Upper lobe of left lung (tissue), 4 donors: Measurements from ENCODE around the gene PSMB9.
A peak's percentile ranks its signal among the peaks of the same experiment; 100 is the strongest.

Experiments
- EP300 ChIP-seq, 4 donors: sonication (generic); formaldehyde crosslinking; IDR thresholded peaks; one replicate each; pipeline ENCODE4 v1.5.1; 2017; ENCODE audit warnings: antibody characterized with exemption in 4 of 4, control low read depth in 2 of 4
- POLR2A ChIP-seq, 4 donors: fragments of 450-650 bp; IDR thresholded peaks; one replicate each; pipeline ENCODE4 v1.5.1; 2016 to 2017; ENCODE audit warnings: antibody characterized with exemption in 4 of 4, mild to moderate bottlenecking in 2 of 4
- POLR2AphosphoS5 ChIP-seq, 2 donors: sonication (generic); formaldehyde crosslinking; IDR thresholded peaks; one replicate each; pipeline ENCODE4 v1.5.1; 2017; ENCODE audit warnings: antibody characterized with exemption in 2 of 2
- TF ChIP-seq, protein P1 (sequence below), 6 experiments: fragments of 450-650 bp in 4 of 6; fragments of 200-600 bp in 2 of 6; sonication (generic) in 2 of 6; IDR thresholded peaks; one replicate each; pipeline ENCODE4 v1.5.1; 2016 to 2019; ENCODE audit warnings: antibody characterized with exemption in 6 of 6

DNA sequence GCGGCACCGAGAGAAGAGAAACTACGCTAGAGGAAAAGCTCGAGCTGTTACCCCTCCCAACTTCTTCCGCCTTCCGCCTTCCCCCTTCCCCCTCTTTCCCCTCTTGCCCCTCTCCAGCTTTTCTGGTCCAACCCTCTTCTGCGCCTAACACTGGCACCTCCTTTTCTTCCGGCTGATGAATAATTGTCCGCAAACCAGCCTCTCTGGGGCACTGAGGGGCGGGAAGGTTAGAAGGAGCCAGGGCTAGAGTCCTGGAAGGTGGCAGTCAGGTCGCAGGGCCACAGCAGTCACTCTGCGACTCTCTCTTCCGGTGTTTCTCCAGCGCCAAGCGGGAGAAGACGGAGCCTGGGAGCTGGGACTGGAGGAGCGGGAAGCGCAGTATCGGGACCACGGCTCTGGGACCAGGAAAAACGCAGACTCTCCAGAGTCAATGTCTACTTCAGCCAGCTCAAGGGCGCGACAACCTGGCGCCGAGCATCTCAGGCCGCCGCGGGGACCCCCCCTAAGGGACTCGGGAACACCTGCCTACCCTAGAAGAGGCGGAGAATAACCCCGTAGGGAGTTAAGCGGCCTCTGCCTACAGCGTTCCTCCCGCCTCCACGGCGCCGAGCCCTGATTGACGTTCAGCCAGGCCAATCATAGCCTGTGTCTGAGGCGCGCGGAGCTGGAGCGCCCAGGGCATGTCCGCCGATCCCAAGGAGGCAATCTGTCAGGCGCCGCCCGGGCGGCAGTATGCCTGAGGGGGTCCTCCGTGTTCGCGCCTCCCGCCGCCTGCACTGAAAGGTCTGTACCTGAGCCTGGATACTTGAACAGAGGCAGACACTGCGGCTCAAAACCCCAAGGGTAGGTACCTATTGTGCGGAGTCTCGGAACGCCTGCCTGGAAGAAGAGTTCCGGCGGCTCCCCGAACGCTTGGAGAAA, 40.4 kb downstream of the PSMB9 start:
- TF ChIP-seq POLR2A (IDR thresholded peaks at IDR 0.05) = peak in 3 of 4 donors; percentile 50 to 86 (median 86)
- TF ChIP-seq, protein P1, sequence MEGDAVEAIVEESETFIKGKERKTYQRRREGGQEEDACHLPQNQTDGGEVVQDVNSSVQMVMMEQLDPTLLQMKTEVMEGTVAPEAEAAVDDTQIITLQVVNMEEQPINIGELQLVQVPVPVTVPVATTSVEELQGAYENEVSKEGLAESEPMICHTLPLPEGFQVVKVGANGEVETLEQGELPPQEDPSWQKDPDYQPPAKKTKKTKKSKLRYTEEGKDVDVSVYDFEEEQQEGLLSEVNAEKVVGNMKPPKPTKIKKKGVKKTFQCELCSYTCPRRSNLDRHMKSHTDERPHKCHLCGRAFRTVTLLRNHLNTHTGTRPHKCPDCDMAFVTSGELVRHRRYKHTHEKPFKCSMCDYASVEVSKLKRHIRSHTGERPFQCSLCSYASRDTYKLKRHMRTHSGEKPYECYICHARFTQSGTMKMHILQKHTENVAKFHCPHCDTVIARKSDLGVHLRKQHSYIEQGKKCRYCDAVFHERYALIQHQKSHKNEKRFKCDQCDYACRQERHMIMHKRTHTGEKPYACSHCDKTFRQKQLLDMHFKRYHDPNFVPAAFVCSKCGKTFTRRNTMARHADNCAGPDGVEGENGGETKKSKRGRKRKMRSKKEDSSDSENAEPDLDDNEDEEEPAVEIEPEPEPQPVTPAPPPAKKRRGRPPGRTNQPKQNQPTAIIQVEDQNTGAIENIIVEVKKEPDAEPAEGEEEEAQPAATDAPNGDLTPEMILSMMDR (IDR thresholded peaks at IDR 0.05) = no peak
- peak in 1 of 2 donors; percentile 86 for TF ChIP-seq POLR2AphosphoS5 (IDR thresholded peaks at IDR 0.05)
- peak in 1 of 4 donors; percentile 4 for TF ChIP-seq EP300 (IDR thresholded peaks at IDR 0.05)
